ENCODE measurements around the gene KRT38.

- no peak for TF ChIP-seq CTCF (IDR thresholded peaks at IDR 0.05)
- no peak for TF ChIP-seq EP300 (IDR thresholded peaks at IDR 0.05)
- TF ChIP-seq POLR2A (IDR thresholded peaks at IDR 0.05) = no peak
- TF ChIP-seq POLR2AphosphoS5 (IDR thresholded peaks at IDR 0.05) = no peak
Observed at GRCh38 chr17:41421116-41421515, 19.7 kb downstream of the KRT38 start.
